ENCODE results near the gene NAA60.

GRCh38 chr16:3495176-3495575 is 51.7 kb downstream of the NAA60 start, which contains the start of gene C16orf90:
- TF ChIP-seq POLR2AphosphoS5 (IDR thresholded peaks at IDR 0.05) (no peak), POLR2A (IDR thresholded peaks at IDR 0.05) (no peak)

Measured in stomach (tissue), 4 donors.